OCI-LY3 (cell line): ENCODE results near the gene ASTN1.

Experiments used
- H2AFZ ChIP-seq: fragments of 200-600, 300-600 bp; shearing (Covaris generic); 2 replicates; pipeline ENCODE4 v1.6.0; 2014; ENCODE audit warnings: antibody characterized with exemption, low read depth, low read length
- H3K27ac ChIP-seq: fragments of 200-600, 300-600 bp; sonication (generic); 2 replicates; pipeline ENCODE4 v1.5.1; 2014; ENCODE audit warnings: mild to moderate bottlenecking, low read length, moderate library complexity, mixed read lengths
- H3K27me3 ChIP-seq: fragments of 200-600, 300-600 bp; sonication (generic); 2 replicates; pipeline ENCODE4 v1.6.1; 2014; ENCODE audit warnings: low read depth, low read length, mixed read lengths
- H3K36me3 ChIP-seq: fragments of 200-600, 300-600 bp; sonication (generic); replicated peaks from 2 replicates; pipeline ENCODE3; 2014; ENCODE audit warnings: low read depth, low read length, mixed read lengths
- H3K4me1 ChIP-seq: fragments of 300-600, 200-600 bp; sonication (generic); 2 replicates; pipeline ENCODE4 v1.6.1; 2014; ENCODE audit warnings: low read length, mixed read lengths
- H3K4me2 ChIP-seq: fragments of 200-600, 300-600 bp; sonication (generic); 2 replicates; pipeline ENCODE4 v1.6.1; 2014; ENCODE audit warnings: low read length, mixed read lengths
- H3K4me3 ChIP-seq: fragments of 300-600, 200-600 bp; sonication (generic); 2 replicates; pipeline ENCODE4 v1.5.1; 2014; ENCODE audit warnings: antibody characterized with exemption, mild to moderate bottlenecking, low read length, moderate library complexity
- H3K79me2 ChIP-seq: fragments of 300-600, 200-600 bp; shearing (Covaris generic); 2 replicates; pipeline ENCODE4 v1.6.1; 2014; ENCODE audit warnings: mild to moderate bottlenecking, low read length, mixed read lengths
- H3K9ac ChIP-seq: fragments of 300-600, 200-600 bp; shearing (Covaris generic); 2 replicates; pipeline ENCODE4 v1.6.0; 2014; ENCODE audit warnings: mild to moderate bottlenecking, low read length, moderate library complexity
- H3K9me3 ChIP-seq: fragments of 200-600, 300-600 bp; shearing (Covaris generic); 2 replicates; pipeline ENCODE4 v1.6.1; 2014; ENCODE audit warnings: low read length, mixed read lengths; ENCODE audit not compliant: insufficient read depth
- H4K20me1 ChIP-seq: fragments of 200-600, 300-600 bp; sonication (generic); 2 replicates; pipeline ENCODE4 v1.6.1; 2016; ENCODE audit warnings: low read length, mixed read lengths; ENCODE audit not compliant: insufficient read depth
- CTCF ChIP-seq: fragments of 200-600, 300-600 bp; sonication (generic); IDR thresholded peaks from 2 replicates; pipeline ENCODE4 v1.5.1; 2014; ENCODE audit warnings: antibody characterized with exemption, low read length, low read depth
- EZH2phosphoT487 ChIP-seq: fragments of 200-600 bp; shearing (Covaris generic); IDR thresholded peaks from 2 replicates; pipeline ENCODE4 v1.6.1; 2018; ENCODE audit warnings: antibody characterized with exemption, mixed run types, low read depth

The ASTN1 gene

DNA sequence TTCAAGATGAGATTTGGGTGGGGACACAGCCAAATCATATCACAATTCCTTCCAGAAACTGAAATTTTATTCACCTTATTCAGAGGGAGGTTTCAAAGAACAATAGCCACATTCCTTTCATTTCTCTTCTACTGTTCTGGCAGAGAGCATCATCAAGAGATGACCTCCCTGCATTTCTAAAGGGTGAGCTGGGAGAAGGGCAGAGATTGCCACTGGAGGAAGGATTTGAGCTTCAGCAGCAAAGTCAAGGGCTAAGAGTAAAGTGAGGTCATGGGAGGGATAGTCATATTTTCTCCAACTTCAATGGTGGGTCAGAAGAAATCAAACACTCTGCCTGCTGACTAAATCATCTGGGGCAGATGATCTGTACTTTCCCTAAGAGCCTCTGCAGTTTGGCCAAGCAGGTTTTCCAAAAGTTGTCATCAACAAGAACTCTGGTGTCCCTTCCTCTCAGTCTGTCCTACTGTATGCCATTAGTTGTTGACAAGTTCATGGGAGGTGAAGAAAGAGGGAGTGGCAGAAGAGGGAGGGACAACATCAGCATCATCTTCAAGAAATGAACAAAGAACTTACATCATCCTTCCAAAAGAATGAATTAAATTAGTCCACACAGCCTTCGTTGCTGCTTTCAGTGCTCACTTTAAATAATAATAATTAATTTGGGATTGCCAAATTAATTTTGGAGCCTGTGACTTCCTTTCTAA is 298.3 kb downstream of the ASTN1 start:
- H2AFZ ChIP-seq, result no peak overlapping the region
- TF ChIP-seq CTCF (no peak), EZH2phosphoT487 (no peak)
- no peaks in the 10 kb centered on the region for H3K79me2 ChIP-seq
- H3K27ac ChIP-seq, result no peak overlapping the region
- H3K4me2 ChIP-seq, result no peak overlapping the region
- no peak overlapping the region for H3K9ac ChIP-seq
- no peaks in the 10 kb centered on the region for H4K20me1 ChIP-seq
- no peaks in the 10 kb centered on the region for H3K9me3 ChIP-seq
- peaks cover 46% of the 10 kb centered on the region for H3K27me3 ChIP-seq
- H3K4me3 ChIP-seq, result no peak overlapping the region
- H3K4me1 ChIP-seq, result no peaks in the 10 kb centered on the region
- H3K36me3 ChIP-seq, result no peaks in the 10 kb centered on the region

DNA sequence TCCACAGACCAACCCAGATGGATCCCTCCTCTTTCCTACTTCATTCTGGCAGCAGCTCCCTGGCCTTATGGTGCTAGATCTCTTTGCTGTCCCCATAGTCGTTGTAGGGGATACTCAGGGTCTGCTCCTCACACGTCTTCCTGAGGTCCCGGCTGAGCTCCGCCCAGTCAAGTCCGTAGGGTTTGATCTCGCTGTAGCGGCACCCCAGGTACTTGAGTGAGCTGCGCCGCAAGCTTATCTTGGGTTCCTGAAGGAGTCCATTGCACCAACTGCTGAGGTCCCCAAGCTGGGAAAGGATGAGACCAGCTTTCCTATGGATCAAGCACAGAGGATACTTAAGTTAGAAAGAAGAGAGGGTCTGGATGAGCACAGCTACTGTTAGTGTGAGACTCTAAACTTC is 300.3 kb downstream of the ASTN1 start:
- no peaks in the 10 kb centered on the region for H4K20me1 ChIP-seq
- no peaks in the 10 kb centered on the region for H3K79me2 ChIP-seq
- H2AFZ ChIP-seq, result no peak overlapping the region
- H3K36me3 ChIP-seq, result no peaks in the 10 kb centered on the region
- H3K9ac ChIP-seq, result no peak overlapping the region
- no peak overlapping the region for H3K27ac ChIP-seq
- no peaks in the 10 kb centered on the region for H3K4me1 ChIP-seq
- H3K4me3 ChIP-seq, result no peak overlapping the region
- H3K27me3 ChIP-seq, result peaks cover 38% of the 10 kb centered on the region
- TF ChIP-seq EZH2phosphoT487 (no peak), CTCF (no peak)
- H3K4me2 ChIP-seq, result no peak overlapping the region
- no peaks in the 10 kb centered on the region for H3K9me3 ChIP-seq

DNA sequence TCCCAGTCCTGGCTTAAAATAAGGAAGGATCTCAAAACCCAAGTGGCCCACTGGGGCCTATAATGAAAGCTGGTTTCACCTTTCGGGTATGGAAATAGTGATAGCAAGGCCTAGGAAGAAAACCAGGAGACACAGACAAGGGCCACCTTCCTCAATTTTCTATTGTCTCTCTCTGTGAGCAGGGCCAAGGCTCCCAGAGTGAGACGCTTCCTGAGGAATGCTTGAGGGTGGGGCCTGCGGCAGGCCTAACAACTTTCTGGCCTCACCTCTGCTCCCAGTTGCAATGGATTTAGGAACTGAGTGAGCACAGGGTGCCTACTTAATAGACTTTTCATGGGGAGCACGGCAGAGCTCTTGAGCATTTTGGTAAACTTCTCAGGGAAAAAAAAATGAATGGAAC is 300.9 kb downstream of the ASTN1 start:
- Histone ChIP-seq H2AFZ (no peak overlapping the region), H3K27me3 (peaks cover 37% of the 10 kb centered on the region), H3K27ac (no peak overlapping the region), H3K4me3 (no peak overlapping the region), H3K9ac (no peak overlapping the region), H3K9me3 (no peaks in the 10 kb centered on the region), H4K20me1 (no peaks in the 10 kb centered on the region), H3K36me3 (no peaks in the 10 kb centered on the region), H3K4me1 (no peaks in the 10 kb centered on the region), H3K4me2 (no peak overlapping the region), H3K79me2 (no peaks in the 10 kb centered on the region)
- TF ChIP-seq CTCF (no peak), EZH2phosphoT487 (no peak)

GRCh38 chr1:176858433-176858916 is 306.0 kb downstream of the ASTN1 start:
- Histone ChIP-seq H4K20me1 (no peaks in the 10 kb centered on the region), H3K9ac (no peak overlapping the region), H3K4me1 (no peaks in the 10 kb centered on the region), H3K79me2 (no peaks in the 10 kb centered on the region), H3K4me3 (no peak overlapping the region), H3K27ac (no peak overlapping the region), H3K4me2 (no peak overlapping the region), H2AFZ (no peak overlapping the region), H3K36me3 (no peaks in the 10 kb centered on the region), H3K9me3 (no peaks in the 10 kb centered on the region), H3K27me3 (peaks cover 31% of the 10 kb centered on the region; the same call in 1 of the 2 replicates)
- TF ChIP-seq CTCF, result no peak
- no peak for TF ChIP-seq EZH2phosphoT487
